Neural progenitor cell (in vitro differentiated cells): ENCODE measurements around the gene B3GAT3.

Source experiments
- EZH2 ChIP-seq: fragments of 200-600 bp; sonication (generic); IDR thresholded peaks from 2 replicates; pipeline ENCODE4 v1.6.1; 2017; ENCODE audit warnings: antibody characterized with exemption, mild to moderate bottlenecking, moderate library complexity
- EZH2phosphoT487 ChIP-seq: fragments of 200-600 bp; sonication (generic); IDR thresholded peaks from 2 replicates; pipeline ENCODE4 v1.6.1; 2017; ENCODE audit warnings: antibody characterized with exemption
- TF ChIP-seq, protein P1 (sequence below): fragments of 200-600 bp; sonication (generic); IDR thresholded peaks from 2 replicates; pipeline ENCODE4 v1.5.1; 2017; ENCODE audit warnings: antibody characterized with exemption, mild to moderate bottlenecking

DNA sequence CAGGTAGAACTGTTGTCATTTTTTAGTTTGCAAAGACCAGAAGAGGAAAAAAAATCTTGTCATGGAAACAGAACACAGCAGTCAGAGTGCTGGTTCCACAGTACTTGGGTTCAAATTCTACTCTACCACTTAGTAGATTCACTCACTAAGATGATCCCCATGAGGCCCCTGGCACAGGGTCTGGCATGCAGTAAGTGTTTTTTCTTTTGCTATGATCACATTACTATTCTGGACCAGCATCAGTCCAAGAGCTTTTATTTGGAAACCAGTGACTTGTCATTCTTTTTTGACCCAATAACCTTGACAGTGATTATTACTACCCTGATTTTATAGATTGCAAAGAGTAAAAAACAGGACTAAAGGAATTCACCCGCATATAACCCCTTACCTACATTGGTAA, 52.2 kb downstream of the B3GAT3 start:
- TF ChIP-seq, protein P1, sequence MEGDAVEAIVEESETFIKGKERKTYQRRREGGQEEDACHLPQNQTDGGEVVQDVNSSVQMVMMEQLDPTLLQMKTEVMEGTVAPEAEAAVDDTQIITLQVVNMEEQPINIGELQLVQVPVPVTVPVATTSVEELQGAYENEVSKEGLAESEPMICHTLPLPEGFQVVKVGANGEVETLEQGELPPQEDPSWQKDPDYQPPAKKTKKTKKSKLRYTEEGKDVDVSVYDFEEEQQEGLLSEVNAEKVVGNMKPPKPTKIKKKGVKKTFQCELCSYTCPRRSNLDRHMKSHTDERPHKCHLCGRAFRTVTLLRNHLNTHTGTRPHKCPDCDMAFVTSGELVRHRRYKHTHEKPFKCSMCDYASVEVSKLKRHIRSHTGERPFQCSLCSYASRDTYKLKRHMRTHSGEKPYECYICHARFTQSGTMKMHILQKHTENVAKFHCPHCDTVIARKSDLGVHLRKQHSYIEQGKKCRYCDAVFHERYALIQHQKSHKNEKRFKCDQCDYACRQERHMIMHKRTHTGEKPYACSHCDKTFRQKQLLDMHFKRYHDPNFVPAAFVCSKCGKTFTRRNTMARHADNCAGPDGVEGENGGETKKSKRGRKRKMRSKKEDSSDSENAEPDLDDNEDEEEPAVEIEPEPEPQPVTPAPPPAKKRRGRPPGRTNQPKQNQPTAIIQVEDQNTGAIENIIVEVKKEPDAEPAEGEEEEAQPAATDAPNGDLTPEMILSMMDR, result no peak
- TF ChIP-seq EZH2, result no peak
- TF ChIP-seq EZH2phosphoT487, result no peak
